GM19035 (cell line): ENCODE measurements around the gene RTN4IP1.

Experiments used
- ATAC-seq: cut with Tn5 transposase; IDR thresholded peaks from one replicate; pipeline ENCODE4 v1.9.1; 2021; ENCODE audit not compliant: unreplicated experiment

Gene RTN4IP1, protein sequence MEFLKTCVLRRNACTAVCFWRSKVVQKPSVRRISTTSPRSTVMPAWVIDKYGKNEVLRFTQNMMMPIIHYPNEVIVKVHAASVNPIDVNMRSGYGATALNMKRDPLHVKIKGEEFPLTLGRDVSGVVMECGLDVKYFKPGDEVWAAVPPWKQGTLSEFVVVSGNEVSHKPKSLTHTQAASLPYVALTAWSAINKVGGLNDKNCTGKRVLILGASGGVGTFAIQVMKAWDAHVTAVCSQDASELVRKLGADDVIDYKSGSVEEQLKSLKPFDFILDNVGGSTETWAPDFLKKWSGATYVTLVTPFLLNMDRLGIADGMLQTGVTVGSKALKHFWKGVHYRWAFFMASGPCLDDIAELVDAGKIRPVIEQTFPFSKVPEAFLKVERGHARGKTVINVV

DNA sequence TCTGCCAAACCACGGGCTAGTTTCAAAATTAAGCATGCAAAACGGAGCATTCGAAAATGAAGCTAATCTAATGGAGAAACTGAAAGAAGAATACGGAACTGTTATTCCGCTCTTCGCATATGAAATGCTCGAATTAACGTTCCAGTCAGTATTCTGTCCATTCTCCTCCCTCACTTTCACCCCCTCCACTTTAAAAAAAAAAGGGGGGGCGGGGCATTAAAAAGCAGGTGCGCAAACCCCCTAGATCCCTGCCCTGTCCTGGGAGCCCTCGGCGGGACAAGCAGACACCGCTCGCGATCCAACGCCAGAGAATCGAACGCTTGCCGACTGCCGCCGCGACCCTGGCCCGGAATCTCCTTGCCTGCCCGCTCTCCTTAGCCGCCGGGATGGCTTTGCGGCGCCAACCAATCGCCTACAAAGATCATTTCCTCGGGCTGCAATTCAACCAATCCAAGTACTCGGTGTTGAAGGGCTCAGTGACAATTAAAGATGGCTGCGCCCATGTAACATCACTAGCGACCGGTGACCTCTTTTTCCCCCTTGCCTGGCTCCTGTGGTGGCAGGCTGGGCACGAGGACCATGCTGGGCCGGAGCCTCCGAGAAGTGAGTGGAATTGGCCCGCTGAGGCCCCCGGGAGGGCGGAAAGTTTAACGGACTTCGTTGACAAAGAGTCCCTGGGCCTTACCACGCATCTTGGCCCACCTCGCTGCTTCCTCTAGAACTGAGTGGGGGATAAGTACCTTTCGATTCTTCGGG is at the start of gene RTN4IP1, which contains the start of gene QRSL1:
RTN4IP1 (minus strand) TSS at position 396 of the 756 bp plus-strand sequence. CDS start 477 bp downstream, outside the sequence.
QRSL1 (plus strand) TSS at position 476 of the 756 bp plus-strand sequence; CDS start at position 580, 104 bp downstream.
- ATAC-seq = peak; percentile 85

DNA sequence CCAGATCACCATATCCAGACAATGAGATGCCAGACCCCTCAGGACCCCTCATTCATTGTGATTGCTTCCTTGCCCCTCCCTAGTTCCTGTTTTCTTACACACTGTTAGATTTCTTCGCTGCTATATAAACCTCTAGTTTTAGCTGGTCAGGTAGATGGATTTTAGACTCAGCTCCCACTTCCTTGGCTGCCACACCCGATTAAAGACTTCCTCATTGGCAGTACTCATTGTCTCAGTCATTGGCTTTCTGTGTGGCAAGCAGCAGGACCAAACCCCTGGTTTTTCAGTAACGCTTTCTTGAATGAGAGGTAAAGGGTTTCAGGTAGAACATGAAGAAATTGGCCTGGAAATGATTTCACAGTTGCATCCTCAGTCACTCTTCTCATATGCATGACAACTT is 48.0 kb upstream of the RTN4IP1 start:
- no peak for ATAC-seq

DNA sequence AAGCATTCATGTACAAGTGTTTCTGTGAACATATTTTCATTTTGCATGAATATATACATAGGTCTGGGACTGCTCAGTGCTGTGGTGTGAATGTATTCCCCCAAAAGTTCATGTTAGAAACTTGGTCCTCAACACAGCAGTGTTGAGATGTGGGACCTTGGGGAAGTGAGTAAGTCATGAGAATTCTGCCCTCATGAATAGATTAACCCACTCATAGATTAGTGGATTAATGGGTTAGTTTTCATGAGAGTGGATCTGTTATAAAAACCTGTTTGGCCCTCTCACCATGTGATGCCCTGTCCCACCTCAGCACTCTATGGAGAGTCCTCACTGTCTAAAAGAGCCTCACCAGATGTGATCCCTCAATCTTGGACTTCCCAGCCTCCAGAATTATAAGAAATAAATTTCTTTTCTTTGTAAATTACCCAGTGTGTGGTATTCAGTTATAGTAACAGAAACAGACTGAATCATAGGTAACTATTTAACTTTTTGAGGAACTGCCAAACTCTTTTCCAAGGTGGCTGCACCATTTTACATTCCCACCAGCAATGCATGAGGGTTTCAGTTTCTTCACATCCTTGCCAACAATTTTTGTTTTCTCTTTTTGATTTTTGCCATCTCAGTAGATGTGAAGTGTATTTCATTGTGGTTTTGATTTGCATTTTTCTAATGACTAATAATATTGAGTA is 45.4 kb upstream of the RTN4IP1 start:
- ATAC-seq = no peak

DNA sequence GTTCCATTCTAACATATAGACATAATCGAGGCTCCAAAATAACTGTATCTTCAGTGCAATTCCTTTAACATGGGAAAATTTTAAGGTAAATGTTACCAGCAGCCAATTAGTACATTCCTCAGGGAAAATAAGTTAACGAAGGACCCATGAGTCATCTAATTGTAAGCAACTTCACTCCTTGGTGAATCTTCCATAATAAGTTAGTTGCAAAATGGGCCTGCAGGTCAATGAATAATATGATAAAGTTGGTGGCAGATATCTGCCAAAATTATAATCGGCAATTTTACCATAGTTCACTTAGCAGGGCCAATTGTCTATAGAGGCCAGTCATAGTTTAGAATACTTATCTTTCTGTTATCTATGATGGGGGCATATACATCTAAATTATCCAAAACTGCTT is 42.4 kb upstream of the RTN4IP1 start:
- no peak for ATAC-seq

DNA sequence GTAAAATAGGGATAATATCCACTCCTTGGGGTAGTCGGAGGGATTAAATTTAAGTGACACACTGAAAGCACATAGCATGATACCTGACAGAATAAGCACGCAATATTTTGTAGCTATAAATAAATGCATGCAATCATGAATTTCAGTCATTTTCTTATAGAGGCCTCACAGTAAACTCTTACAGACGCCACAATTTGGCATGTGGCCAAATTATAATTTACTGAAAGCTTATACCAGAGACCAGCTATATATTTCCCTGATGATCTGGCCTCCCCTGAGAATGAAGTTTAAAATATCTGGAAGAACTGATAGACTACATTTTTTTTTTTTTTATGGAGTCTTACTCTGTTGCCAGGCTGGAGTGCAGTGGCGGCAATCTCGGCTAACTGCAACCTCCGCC is 40.9 kb upstream of the RTN4IP1 start:
- no peak for ATAC-seq

DNA sequence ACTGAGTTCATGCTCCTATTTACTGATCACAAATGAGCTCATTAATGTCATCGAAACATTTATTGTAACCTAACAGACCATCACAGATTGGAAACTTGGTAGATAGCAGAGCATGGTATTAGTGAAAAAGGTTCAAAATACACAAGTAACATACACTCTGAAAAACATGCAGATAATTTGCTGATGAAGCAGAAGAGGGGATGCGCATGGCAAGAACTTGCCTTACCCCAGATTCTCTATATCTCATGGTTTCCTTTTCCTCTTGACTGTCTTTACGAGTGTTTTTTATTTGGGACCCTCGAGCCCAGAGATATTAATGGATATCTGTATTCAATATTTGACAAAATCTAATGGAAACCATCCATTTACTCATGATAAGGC is 37.7 kb upstream of the RTN4IP1 start:
- ATAC-seq = peak; percentile 8

DNA sequence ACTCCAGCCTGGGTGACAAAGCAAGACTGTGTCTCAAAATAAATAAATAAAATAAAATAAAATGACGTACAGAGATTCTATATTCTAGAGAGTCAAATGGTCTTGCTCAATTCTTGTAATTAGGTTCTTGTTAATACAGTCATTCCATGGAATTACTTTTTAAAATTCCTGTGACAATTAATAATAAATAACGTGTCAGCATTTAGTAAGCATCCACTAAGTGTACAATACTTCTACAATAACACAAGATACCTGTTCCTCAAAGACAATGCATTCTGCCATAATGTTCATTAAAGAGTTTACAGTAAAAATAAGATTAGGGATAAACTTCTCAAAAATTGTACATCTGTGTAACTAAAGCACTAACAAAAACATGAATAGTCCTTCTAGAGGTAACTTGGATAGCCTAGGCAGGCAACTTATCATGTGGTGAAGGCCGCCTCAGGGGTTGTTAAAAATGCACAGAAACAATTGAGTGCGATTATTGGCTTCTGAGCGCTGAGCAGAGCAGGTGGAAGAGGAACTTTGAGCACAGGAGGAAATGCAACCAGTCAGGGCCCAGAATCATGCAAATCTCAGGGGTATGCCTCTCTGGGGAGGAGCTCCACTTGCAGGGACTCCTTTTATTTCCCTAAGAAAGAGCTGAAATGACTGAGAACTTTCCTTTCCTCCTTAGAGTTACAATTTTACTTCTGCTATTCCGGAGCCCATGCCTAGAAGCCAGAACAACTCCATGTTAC is 37.2 kb upstream of the RTN4IP1 start:
- peak; percentile 98 for ATAC-seq

DNA sequence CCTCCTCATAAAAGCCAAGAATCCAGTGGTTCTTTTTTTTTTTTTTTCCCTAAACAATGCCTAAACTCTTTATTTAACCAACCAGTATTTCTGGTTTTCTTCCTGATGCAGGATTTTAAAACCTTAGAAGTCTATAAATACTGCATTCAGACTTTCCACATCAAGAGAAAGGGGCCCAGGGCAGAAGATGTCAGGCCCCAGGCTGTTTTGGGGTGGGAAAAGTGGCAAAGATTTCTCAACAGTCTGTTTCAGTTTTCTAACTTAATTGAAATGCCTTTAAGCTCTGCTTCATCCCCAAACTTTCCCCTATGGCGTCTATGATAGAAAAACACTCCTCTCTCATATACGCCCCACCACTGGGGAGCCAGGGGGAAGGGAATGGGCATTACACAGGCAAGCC is 33.2 kb upstream of the RTN4IP1 start:
- ATAC-seq = no peak

DNA sequence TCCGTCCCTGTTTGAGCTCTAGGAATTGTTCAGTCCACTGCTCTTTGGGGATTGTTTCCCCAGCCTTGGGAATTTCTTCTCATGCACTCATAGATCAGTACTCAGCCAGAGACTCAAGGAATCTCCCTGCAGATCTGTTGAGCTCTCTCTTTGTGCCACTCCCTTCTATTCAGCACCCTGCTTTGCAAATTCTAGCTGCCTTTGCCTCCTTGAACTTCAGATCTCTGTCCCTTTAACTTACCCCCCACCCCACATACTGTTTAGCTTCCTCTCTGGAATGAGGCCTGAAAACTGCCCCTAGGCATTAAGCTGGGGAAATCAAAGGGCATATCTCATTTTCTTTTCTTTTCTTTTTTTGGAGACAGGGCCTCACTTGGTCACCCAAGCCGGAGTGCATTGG is 30.6 kb upstream of the RTN4IP1 start:
- no peak for ATAC-seq

DNA sequence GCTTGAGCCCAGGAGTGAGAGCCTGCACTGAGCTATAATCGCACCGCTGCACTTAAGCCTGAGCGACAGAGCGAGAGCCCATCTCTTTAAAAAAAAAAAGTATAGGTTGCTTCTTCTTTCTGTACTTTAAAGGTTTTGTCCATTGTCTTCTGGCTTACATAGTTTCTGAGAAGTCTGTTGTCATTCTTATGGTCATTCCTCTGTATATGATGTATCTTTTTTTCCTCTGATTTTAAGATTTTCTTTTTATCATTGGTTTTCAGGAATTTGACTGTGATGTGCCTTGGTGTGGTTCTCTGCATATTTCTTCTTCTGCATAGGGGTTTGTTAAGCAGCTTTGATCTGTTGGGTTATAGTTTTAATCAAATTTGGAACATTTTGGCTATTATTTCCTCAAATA is 29.2 kb upstream of the RTN4IP1 start:
- no peak for ATAC-seq

DNA sequence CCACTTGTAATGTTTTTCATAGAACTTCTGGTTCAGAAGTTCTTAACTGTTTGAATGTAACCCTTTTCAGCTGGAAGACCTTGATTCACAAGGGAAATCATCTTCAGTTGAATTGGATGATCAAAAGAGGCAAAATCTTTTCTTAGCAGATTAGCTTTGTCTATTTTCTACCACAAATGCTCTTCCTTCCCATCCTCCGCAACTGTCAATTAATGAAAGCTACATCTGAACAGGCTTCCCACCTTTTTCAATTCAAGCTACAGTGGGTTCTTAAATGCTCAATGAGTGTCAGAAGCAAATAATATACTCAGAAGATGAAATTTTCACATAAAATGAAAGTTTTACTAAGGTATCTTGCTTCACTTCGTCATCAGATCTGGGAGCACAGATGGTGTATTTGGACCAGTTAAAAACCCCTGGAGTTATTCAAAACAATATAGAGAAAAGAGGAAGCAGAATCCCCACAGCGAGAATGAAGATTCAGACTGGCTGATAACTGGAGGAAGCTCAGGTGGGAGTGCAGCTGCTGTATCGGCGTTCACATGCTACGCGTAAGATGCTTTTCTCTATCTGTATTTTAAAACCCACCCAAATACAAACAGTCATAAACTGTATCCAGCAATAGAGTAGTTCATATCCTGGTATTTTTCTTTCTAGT is 19.5 kb upstream of the RTN4IP1 start:
- no peak for ATAC-seq

DNA sequence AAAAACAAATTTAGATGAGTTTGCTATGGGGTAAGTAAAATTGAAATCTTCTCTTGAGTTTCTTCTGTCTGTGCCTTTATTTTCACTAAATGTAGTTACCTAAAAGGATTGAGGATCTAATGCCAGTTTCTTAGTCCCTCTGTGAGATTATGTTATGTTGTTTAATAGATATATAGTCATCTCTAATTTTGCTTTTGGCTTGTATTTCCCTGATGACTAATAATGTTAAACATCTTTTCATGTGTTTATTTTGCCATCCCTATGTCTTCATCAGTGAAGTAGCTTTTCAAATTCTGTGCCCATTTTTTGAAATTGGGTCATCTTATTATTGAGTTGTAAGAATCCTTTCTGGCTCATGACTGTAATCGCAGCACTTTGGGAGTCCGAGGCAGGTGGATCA is 13.8 kb upstream of the RTN4IP1 start:
- no peak for ATAC-seq

DNA sequence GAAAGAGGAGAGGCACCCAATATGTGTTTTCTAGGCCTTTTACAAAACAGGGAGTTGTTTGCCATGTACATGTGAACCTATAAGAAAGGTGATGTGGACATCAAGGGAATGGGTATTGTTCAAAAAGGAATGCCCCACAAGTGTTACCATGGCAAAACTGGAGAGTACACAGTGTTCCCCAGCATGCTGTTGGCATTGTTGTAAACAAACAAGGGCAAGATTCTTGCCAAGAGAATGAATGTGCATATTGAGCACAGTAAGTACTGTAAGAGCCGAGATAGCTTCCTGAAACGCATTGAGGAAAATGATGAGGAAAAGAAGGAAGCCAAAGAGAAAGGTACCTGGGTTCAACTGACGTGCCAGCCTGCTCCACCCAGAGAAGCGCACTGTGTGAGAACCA is 13.2 kb upstream of the RTN4IP1 start:
- ATAC-seq = no peak

DNA sequence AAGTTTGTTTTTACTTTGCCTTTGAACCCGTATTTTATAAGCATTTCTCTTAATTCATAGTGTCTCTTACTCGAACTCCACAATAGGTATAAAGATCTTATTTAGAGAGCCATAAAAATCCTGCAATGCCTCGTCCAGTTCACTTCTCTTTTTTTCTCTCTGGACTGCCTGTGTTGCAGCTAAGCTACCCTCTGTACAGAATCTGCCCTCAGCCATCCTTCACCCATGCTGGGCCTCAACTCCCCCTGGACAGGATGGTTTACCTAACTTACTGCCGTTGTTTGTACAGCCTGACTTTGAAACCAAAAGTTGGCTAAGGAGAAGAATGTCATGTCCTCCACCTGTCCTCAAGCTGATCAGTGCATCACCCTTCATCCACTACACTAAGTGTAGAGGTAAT is 10.5 kb upstream of the RTN4IP1 start:
- no peak for ATAC-seq

DNA sequence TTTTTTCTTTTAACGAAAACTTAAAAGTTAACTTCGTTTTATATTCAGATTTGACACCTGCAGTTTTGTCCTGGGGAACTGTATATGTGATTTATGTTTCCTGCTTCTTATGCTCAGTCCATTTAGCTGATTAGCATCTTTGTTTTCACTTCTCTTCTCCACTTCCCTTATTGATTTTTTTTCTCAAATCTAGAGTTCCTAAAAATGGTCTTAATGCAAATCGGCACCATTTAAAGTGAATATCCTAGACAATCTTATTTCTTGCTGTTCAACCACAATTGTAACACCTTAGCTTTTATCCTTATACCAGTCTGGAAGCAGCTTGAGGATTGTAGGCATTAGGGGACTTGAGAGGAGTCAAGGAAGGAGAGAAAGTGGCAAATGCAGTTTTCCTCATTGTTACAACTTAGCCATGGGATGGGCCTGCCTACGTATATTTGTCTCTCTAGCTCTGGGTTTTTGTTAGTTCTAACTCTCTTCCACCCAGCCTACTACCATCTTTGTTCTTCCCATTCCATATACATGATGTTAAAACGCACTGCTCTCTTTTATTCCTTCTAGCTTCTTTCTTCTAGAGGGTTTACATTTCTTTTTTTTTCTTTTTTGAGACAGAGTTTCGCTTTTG is 8.5 kb upstream of the RTN4IP1 start:
- peak; percentile 73 for ATAC-seq

DNA sequence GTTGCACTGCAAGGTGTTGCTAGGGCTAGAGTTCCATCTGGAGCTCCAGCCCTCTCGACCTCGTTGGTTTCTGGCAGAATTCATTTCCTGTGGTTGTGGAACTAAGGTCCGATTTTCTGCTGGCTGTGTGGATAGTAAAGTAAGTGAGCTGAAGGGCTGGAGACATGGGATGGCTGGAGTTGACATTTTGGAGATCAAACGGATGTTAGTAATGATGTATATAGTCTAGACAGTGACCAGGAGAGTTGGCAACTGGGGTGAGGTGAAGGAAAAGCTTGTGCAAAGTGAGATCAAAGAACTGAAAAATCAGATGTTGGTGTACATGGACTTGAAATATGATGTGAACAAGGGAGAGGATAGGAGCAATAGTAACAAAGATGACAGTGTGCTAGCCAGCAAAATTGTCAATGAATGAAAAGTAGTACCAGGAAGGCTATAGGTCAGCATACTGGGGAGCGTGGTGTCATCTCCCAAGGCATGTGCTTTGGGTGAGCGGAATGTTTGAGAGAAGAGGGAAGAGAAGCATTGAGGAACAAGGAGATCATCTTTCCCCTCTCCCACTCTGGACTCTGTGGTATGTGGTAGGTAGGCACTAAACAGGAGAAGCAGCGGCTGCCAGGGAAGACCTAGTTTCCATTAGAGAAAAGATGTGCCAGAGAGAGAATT is 7.9 kb upstream of the RTN4IP1 start:
- peak; percentile 34 for ATAC-seq

DNA sequence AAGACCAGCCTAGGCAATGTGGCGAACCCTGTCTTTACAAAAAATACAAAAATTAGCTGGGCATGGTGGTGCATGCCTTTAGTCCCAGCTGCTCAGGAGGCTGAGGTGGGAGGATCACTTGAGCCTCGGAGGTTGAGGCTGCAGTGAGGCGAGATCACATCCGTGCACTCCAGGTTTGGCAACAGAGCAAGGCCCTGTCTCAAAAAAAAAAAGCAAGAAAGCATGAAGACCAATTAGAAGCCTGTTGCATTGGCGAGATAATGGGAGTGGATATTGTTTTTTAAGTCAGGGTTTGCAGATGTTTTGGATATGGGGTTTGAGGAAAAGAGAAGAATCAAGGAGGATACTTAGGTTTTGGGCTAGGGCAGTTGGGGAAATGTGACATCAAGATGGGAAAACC is 5.3 kb upstream of the RTN4IP1 start:
- no peak for ATAC-seq

DNA sequence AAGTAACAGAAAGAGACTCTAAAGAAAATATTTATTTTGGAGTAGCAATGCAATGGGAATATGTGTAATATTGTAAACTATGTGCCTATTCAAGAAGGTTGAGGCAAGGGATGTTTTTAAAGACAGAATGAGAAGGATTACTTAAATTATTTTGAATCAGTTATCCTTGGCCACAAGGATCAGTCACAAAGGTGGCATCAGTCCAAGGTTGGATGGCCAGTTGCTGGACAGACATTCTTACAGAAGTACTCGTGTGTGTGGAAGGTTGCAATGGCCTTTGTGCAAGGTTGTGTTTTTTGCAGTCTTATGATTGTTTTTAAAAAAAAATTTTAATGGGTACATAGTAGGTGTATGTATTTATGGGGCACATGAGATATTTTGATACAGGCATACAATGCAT is 2.0 kb upstream of the RTN4IP1 start:
- ATAC-seq = no peak

DNA sequence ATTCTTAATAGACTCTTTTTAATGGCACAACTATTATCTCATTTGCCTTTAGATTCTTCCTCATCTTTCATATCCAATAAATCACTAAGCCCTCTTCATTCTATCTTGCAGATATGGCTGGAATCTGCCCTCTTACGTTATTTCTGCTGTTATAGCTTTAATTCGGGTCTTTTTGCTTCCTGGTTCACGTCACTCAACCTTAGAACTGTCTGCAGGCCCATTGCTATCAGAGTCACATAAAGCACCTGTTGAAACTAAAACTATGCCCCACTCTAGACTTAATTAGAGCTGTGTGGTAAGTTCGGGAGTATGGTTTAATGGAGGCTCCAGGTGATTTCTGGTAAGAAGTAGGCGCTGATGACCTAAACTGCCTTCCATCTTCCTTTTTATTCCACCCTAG is 1.1 kb upstream of the RTN4IP1 start:
- no peak for ATAC-seq

DNA sequence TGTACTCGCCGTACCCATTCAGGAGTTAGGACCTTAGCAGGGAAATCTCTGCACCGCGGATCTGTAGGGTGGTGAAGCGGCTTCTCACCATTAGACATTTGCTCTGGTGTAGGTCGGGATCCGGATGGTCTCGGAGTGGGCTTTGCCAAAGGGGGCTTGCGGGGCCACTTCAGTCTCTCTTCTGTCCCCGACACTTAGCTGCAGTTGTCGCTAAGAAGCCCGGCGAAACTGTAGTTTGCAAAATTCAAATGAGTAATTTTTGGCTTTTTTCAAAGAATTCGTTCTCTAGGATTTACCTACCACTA is 513 bp upstream of the RTN4IP1 start:
- no peak for ATAC-seq
